ENCODE measurements around the gene RORC.

GRCh38 chr1:151871284-151872030, 39.9 kb upstream of the RORC start:
- no peak for TF ChIP-seq GATA3 (IDR thresholded peaks at IDR 0.05; ENCODE audit: low read depth, low read length)
- TF ChIP-seq GATA2 (IDR thresholded peaks at IDR 0.05; ENCODE audit: low read depth, low read length) = no peak

All from SH-SY5Y (cell line).